GM21528 (cell line): ENCODE data around the gene LST1.
"Not testable (repeated sequence)": the region's sequence is repeated elsewhere in the genome, so short reads cannot be mapped to it uniquely, and the experiment has no call there.

ENCODE experiments used
- ATAC-seq: cut with Tn5 transposase; IDR thresholded peaks from one replicate; pipeline ENCODE4 v1.9.1; 2021; ENCODE audit warnings: mild to moderate bottlenecking, moderate library complexity; ENCODE audit not compliant: unreplicated experiment, low FRiP score

The LST1 gene

DNA sequence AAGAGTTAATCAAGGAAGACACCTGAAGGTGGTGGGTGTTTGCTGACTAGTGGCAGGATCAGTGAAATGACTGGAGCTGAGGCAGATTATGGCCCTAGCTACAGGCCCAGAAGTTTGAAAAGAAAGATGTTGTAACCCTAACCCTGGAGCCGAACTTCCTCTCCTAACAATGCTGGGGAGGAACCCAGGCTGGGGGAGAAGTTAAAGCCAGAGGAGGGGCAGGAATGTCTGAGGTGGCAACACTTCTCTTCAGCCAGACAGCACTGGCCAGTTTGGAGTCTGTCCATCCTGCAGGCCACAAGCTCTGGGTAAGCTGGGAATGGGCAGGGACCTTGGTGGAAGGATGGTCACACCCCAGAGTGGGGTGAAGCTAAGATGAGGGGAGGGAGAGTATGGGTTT is at the start of gene LST1:
TSS of gene LST1 (plus strand) at position 270 of the 400 bp plus-strand sequence. CDS start 1,023 bp downstream, outside the sequence.
- no peak for ATAC-seq

- no peak for ATAC-seq
Observed at GRCh38 chr6:31538805-31539400, 47.2 kb upstream of the LST1 start.

GRCh38 chr6:31540640-31541039 is 45.4 kb upstream of the LST1 start:
- ATAC-seq, result no peak

DNA sequence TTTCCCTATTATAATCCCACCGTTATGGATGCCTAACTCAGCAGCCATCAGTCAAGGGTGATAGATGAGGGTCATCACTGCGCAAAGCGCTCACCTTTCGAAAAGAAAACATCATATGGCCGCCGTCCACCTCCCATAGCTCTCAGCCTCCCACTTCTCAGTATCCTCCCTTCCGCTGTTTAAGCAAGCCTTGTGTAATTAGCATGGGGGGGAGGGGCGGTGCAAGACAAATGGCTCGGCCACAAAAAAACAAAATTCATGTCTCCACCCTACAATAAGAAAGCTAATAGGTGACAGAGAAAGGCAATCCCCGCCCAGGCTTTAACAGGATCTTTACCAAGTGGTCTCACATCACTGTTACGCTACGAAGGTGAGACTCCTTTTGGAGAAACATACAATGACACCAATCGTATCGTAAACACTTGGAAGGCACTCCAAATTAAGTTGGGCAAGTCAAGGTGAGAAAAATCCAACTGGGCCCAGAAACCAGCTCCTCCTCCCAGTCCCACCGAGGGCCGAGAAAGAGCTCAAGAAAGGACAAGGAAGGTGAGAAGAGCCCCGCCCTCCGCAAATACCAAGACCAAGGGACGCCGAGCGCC is 44.9 kb upstream of the LST1 start:
- peak; percentile 3 for ATAC-seq

DNA sequence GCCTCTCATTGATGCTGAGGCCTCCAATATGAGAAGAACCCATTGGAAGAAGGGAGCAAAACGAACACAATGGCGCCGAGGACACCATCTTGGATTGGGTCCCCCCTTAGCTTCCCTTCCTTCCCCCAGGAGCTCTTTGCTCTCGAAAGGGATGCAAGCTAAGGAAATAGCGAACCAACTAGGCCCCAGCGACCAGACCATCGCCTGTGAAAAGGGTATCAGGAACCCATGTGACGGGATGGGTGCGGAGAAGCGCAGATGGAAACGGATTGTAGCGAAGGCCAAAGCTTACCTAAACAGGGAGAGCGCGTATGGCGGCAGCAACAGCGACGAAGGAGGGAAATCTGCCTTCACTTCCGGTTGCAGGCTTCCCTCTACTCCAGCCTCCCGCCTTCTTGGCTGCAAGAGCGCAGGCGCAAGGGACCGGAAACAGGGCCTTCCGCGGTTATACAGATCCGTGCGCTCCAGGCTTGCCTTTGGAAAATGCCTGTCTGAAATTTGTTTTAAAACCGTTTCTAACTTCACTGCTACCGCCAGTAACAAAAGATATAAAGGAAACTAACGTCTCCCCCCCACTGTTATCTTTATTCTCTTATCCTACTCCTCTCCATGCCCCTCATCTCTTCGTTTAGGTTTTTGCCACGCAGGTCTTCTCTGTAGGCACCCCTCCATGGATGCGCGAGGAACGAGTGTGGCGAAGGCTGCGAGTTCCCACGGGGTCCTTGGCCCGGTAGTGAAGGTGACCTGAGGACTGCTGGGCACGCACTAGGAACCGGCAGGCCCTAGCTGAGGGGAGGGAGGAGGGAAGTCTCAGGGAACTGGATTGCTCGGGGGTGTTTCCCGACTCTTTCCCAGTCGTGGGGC is 44.2 kb upstream of the LST1 start, which contains the start of gene DDX39B:
TSS of gene DDX39B (minus strand) at position 346 of the 864 bp plus-strand sequence. CDS start 1,471 bp downstream, outside the sequence.
- ATAC-seq, result peak; percentile 61

GRCh38 chr6:31543639-31544038 is 42.4 kb upstream of the LST1 start:
- no peak for ATAC-seq

DNA sequence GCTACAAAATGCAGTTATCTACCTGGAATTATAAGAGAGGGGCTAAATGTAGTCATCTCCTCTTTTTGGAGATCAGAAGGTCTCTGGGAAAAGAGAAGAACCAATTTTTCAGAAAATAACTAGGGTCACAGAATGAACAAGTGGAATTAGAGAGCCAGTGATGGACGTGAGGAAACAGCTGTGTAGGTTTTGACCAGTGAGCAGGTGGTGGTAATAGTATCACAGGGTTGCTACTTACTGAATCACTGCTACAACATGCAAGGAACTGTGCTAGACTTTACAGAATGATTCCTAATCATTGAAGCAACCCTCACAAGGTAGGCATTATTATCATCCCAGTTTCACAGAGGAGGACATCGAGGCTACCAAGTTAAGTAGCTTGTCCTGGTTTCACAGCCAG is 41.4 kb upstream of the LST1 start:
- ATAC-seq, result no peak

DNA sequence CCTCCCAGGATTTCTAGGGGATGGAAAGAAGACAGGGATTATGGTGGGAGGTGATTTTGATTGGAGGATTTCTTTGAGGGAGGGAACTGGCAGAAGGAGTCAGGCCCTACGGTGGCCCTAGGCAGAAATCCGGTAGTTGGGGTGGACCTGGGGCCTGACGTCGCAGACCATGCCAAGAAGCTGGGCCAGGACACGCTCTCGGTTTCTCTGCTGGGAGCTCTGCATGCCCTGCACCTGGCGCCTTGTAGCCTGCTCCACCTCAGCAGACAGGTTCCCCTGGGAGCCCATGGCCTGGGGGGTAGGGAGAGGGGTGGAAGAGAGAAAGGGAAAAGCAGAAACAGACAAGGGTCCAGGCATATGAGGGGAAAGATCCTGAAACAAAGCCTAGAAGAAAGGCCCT is 40.8 kb upstream of the LST1 start:
- no peak for ATAC-seq

DNA sequence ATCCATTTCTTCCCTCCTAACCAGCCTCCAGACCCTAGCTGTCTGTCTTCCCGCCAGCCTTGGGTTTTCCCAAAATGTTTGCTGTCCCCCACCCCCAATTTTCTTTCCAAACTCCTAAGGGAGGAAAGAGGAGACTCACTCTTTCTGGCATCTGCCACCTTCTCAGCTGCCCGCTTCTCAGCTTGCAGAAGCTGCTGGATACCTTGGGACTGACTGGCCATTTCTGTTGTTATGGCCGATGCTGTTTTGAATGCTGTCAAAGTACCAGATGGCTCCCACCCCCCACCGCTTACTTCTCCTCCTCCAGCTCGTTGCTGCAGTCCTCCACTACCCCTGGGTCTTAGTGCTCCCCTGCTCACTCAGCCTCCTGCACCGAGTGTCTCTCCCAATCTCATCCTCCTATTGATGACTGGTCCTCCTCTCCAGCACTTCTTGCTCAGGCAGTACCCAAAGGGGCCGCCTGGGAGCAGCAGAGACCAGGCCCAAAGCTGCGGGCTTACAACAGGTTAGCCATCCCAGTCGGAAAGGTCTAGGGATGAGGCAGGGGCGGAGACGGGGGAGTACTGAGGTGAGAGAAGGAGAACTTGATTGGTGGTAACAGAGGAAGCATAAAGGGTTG is 39.6 kb upstream of the LST1 start, which contains the start of gene ATP6V1G2:
TSS of gene ATP6V1G2 (minus strand) at position 270 of the 619 bp plus-strand sequence. CDS start at position 221, 49 bp downstream.
- ATAC-seq, result peak; percentile 47

DNA sequence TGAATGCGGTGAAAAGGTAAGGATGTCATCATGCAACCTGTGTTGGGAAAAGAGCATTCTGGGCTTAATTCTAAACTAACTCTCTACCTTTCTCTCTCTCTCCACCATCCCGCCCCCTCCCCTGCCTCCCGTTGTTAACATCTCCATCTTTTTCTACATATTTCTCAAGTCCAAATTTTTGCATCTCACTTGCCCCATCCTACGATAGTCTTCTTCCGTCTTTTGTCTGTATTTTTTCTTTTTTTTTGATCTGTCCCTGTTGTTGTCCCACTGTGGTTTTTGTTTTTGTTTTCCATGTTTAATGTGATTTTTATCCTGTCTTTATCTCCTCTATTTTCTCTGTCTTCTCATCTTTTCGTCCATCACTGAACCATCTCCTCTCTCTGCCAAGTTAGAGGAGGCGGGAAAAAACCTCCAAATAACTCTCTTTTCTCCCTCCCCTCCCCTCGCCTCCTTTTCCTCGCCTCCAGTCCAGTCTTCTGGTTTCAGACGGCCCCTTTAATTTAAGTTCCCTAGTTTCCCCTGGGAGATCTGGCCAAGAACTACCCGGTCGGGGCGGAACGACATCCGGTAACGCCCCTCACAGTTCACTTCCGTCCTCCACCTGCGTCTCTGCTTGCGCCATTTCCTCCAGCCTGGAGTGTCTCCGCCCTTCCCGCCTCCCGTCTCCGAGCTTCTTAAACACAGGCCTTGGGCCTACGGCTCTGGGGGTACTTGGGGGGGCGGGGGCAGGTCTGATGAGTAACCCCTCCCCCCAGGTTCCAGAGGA is 38.9 kb upstream of the LST1 start, which contains the start of gene NFKBIL1:
TSS of gene NFKBIL1 (plus strand) at position 651 of the 769 bp plus-strand sequence. CDS start at position 738, 87 bp downstream.
- ATAC-seq, result peak; percentile 49

DNA sequence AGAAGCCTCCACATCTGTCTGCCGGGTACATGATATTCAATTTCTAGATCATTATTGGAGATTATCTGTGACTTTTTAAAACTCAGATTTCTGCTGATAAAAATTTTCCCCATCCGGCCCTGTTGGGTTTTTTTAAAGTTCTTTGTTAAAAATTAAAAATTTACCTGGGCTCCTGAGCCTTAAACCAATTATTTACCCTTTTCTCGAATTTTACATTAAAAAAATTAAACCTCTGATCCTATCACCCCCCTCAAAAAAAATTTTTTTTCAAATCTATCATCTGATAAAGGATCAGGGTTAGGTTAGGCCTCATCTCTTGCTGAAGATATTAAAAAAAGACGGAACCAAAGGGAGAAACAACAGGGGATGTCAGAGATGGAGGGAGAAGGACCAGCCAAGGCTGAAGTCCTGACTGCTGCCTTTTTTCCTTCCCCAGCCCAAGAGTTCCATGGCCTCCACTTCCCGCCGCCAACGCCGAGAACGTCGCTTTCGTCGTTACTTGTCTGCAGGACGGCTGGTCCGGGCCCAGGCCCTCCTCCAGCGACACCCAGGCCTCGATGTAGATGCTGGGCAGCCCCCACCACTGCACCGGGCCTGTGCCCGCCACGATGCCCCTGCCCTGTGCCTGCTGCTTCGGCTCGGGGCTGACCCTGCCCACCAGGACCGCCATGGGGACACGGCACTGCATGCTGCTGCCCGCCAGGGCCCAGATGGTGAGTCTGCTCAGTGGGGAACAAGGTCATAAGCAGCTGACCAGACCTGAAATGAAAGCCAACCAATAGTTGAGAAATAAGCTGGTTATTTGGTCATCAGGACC is 38.1 kb upstream of the LST1 start:
- no peak for ATAC-seq

- no peak for ATAC-seq
Observed at GRCh38 chr6:31548544-31548873, 37.6 kb upstream of the LST1 start.

DNA sequence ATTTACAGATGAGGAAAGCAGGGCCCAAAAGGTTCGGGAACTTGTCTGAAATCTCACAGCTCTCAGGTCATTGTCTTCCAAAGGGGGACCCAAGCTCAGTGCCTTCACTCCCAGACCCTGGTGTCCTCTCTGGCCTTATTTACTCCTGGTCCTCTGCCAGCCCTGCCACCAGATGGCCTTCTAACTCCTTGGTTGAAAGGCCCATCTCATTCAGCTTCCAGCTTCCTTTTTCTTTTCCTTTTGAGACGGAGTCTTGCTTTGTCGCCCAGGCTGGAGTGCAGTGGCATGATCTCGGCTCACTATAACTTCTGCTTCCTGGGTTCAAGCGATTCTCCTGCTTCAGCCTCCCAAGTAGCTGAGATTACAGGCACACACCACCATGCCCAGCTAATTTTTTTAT is 34.7 kb upstream of the LST1 start:
- ATAC-seq, result not testable (repeated sequence)

DNA sequence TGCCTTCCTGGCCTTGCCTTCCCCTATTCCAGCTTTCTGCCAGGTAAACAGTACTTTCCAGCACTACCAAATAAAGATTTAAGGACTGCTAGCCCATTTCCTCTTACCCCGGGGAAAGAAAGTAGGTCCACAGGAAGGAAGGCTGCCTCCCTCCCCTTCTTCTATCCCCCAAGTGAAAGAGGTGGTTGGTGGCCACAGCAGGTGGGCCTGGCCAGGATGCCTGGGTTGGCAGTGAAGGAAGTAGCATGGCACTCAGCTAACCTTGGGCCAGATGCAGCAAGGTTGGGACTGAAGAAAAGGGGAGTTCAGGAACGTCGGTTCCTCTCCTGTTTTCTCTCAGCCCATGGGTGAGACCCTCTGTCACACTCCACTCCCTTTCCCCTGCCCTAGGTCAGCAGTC is 29.8 kb upstream of the LST1 start:
- ATAC-seq, result no peak

DNA sequence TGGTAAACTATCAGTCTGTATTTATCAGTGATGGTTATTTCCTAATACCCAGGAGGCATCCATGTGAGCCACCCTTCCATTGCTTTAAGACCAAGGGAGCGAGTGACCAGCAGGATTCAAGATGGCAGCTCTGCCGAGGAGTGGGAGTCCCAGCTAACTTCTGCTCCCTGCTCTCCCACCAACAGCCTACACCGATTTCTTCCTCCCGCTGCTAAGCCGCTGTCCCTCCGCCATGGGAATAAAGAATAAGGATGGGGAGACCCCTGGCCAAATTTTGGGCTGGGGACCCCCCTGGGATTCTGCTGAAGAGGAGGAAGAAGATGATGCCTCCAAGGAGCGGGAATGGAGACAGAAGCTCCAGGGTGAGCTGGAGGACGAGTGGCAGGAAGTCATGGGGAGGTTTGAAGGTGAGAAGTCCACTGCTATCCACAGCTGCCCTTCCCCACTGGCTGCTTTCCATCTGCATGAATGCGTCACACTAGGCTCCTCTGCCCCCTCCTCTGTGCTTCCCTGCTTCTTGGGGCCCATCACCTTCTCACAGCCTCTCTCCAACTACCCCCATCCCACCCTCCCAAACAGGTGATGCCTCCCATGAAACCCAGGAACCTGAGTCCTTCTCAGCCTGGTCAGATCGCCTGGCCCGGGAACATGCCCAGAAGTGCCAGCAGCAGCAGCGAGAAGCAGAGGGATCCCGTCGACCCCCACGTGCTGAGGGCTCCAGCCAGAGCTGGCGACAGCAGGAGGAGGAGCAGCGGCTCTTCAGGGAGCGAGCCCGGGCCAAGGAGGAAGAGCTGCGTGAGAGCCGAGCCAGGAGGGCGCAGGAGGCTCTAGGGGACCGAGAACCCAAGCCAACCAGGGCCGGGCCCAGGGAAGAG is 28.4 kb upstream of the LST1 start:
- ATAC-seq, result no peak

DNA sequence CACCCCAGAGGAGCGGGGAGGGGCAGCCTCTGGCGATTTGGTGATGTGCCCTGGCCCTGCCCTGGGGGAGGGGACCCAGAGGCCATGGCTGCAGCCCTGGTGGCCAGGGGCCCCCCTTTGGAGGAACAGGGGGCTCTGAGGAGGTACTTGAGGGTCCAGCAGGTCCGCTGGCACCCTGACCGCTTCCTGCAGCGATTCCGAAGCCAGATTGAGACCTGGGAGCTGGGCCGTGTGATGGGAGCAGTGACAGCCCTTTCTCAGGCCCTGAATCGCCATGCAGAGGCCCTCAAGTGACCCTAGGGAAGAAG is 27.8 kb upstream of the LST1 start:
- ATAC-seq, result no peak

DNA sequence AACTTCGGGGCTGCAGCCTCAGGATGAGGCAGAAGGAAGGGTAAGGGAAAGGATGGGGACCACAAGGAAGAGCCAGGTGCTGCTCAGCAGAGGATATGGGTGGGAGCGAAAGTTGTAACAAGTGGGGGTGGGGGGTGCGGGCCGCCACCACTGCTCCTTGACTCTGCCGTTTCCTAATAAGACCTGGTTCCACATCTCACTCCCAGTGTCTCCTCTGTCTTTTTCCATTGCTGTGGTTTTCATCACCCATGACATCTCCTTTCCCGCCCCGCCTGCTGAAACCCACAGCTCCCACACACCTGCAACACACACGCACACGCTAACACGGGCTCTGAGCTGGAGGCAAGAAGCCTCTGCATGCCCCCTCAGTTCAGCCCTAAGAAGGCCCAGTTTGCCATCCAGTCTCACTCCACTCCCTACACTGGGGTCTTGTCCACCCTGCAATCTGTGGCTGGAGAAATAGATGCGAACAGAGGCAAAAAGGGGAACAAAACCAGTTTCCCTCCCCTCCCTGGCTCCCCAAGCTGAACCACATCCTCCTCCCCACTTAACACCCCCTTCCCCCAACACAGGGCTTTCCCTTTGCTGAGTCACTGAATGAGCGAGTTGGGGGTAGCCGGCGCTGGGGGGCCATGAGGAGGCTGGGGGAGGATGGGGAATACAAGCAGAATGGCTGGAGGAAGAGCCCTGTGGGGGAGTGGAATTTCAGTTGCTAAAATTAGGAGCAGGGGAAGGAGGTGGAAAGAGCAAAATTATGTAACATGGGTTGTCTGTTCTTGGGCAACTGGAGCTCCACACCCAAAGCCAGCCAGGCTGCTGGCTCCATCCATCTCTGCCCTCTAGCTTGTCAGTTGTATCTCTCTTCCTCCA is 27.2 kb upstream of the LST1 start:
- ATAC-seq, result no peak

GRCh38 chr6:31559606-31559957 is 26.5 kb upstream of the LST1 start:
- ATAC-seq, result no peak
